IMR-90 (cell line): ENCODE data around the gene SLC8A3. TPM values are rescaled to one million over a fixed set of nuclear protein-coding genes. Genes with fewer than 3 reads are reported as not detected.

ENCODE experiments used
- ATAC-seq: fragments of 200-7000 bp; cut with Tn5 transposase; 2 replicates; pipeline ENCODE4 v1.9.1; 2020; ENCODE audit warnings: low read depth, mild to moderate bottlenecking, moderate library complexity
- BruUV-seq: library from RNA; stranded (reverse); fragments of 400-500 nt; replicated peaks from 2 replicates; lab custom pipeline; 2021; lab: Mats Ljungman, UMichigan
- CTCF ChIA-PET: fragments of 300-600 bp; formaldehyde crosslinking; extraction: SDS; loops from one replicate; lab custom pipeline; 2021; ENCODE audit warnings: antibody characterized with exemption; lab: Yijun Ruan, JAX
- POLR2A ChIA-PET: fragments of 300-600 bp; sonication (Branson Sonifier 250); formaldehyde crosslinking; loops from one replicate; lab custom pipeline; 2022; ENCODE audit warnings: antibody characterized with exemption; ENCODE audit not compliant: unreplicated experiment; lab: Charles Lee
- DNase-seq: peaks from one replicate; pipeline ENCODE4 v3.0.0; 2013
- H2AFZ ChIP-seq: replicated peaks from 2 replicates; pipeline ENCODE3; 2013; ENCODE audit warnings: low read length, mild to moderate bottlenecking; ENCODE audit not compliant: poor library complexity
- H2AK5ac ChIP-seq: 2 replicates; pipeline ENCODE4 v1.6.1; 2013; ENCODE audit warnings: low read depth, low read length, inconsistent platforms
- H2AK9ac ChIP-seq: replicated peaks from 2 replicates; pipeline ENCODE3; 2013; ENCODE audit warnings: mild to moderate bottlenecking, low read depth, low read length, moderate library complexity; ENCODE audit not compliant: poor library complexity
- H2BK120ac ChIP-seq: 2 replicates; pipeline ENCODE4 v1.6.1; 2013; ENCODE audit warnings: low read depth, low read length, inconsistent platforms
- H2BK15ac ChIP-seq: 3 replicates; pipeline ENCODE4 v1.6.1; 2013; ENCODE audit warnings: low read depth, low read length, inconsistent platforms
- H2BK20ac ChIP-seq: 2 replicates; pipeline ENCODE4 v1.6.1; 2013; ENCODE audit warnings: low read depth, mild to moderate bottlenecking, inconsistent platforms, low read length, moderate library complexity
- H2BK5ac ChIP-seq: 2 replicates; pipeline ENCODE4 v1.6.1; 2013; ENCODE audit warnings: mild to moderate bottlenecking, low read depth, low read length, inconsistent platforms; ENCODE audit not compliant: poor library complexity, severe bottlenecking
- H3K14ac ChIP-seq: replicated peaks from 2 replicates; pipeline ENCODE4 v1.6.1; 2013; ENCODE audit warnings: low read depth, low read length, inconsistent platforms
- H3K18ac ChIP-seq: 2 replicates; pipeline ENCODE4 v1.6.1; 2013; ENCODE audit warnings: low read depth, low read length, control low read depth
- H3K23ac ChIP-seq: 2 replicates; pipeline ENCODE4 v1.6.1; 2013; ENCODE audit warnings: low read depth, low read length, inconsistent platforms
- H3K27ac ChIP-seq: 2 replicates; pipeline ENCODE4 v1.5.1; 2013; ENCODE audit warnings: mild to moderate bottlenecking, control low read depth, low read length; ENCODE audit not compliant: insufficient read depth
- H3K27me3 ChIP-seq: 2 replicates; pipeline ENCODE4 v1.6.1; 2013; ENCODE audit warnings: low read length; ENCODE audit not compliant: control insufficient read depth, insufficient read depth
- H3K36me3 ChIP-seq: 2 replicates; pipeline ENCODE4 v1.6.1; 2013; ENCODE audit warnings: low read length, mixed read lengths; ENCODE audit not compliant: control insufficient read depth, insufficient read depth
- H3K4ac ChIP-seq: 2 replicates; pipeline ENCODE4 v1.6.1; 2013; ENCODE audit warnings: low read depth, low read length, inconsistent platforms
- H3K4me1 ChIP-seq: 2 replicates; pipeline ENCODE4 v1.6.1; 2013; ENCODE audit warnings: low read length, mixed read lengths; ENCODE audit not compliant: control insufficient read depth, insufficient read depth
- H3K4me2 ChIP-seq: 2 replicates; pipeline ENCODE4 v1.6.1; 2013; ENCODE audit warnings: low read depth, mild to moderate bottlenecking, control low read depth, low read length, moderate library complexity
- H3K4me3 ChIP-seq: 2 replicates; pipeline ENCODE4 v1.5.1; 2013; ENCODE audit warnings: low read depth, mild to moderate bottlenecking, control low read depth, low read length, moderate library complexity; ENCODE audit not compliant: insufficient read depth
- H3K56ac ChIP-seq: 2 replicates; pipeline ENCODE4 v1.6.1; 2013; ENCODE audit warnings: low read length, inconsistent platforms; ENCODE audit not compliant: insufficient read depth; ENCODE audit errors: extremely low read depth
- H3K79me1 ChIP-seq, 2 experiments: 2 replicates each; pipeline ENCODE4 v1.6.1; 2013; ENCODE audit warnings: low read length in 2 of 2, inconsistent platforms in 1 of 2, low read depth in 1 of 2
- H3K9ac ChIP-seq: 2 replicates; pipeline ENCODE4 v1.6.1; 2013; ENCODE audit warnings: low read depth, low read length, control low read depth
- H3K9me1 ChIP-seq: 2 replicates; pipeline ENCODE4 v1.6.1; 2013; ENCODE audit warnings: low read length, inconsistent platforms; ENCODE audit not compliant: insufficient read depth
- H3K9me3 ChIP-seq: 2 replicates; pipeline ENCODE4 v1.6.1; 2013; ENCODE audit warnings: low read length; ENCODE audit not compliant: control insufficient read depth, insufficient read depth
- H4K20me1 ChIP-seq: 2 replicates; pipeline ENCODE4 v1.6.1; 2013; ENCODE audit warnings: low read length, inconsistent platforms; ENCODE audit not compliant: insufficient read depth
- H4K5ac ChIP-seq: 2 replicates; pipeline ENCODE4 v1.6.1; 2013; ENCODE audit warnings: mild to moderate bottlenecking, low read depth, low read length, control low read depth
- H4K8ac ChIP-seq, 2 experiments: 2 replicates each; pipeline ENCODE4 v1.6.1; 2013; ENCODE audit warnings: low read depth in 2 of 2, low read length in 2 of 2, control low read depth in 1 of 2, inconsistent platforms in 1 of 2
- H4K91ac ChIP-seq: 2 replicates; pipeline ENCODE4 v1.6.1; 2013; ENCODE audit warnings: low read depth, low read length, inconsistent platforms; ENCODE audit not compliant: insufficient read depth
- CEBPB ChIP-seq: IDR thresholded peaks from 2 replicates; pipeline ENCODE4 v1.6.1; 2012; ENCODE audit warnings: low read depth, low read length, improper control_type of control experiment
- POLR2A ChIP-seq: IDR thresholded peaks from 2 replicates; pipeline ENCODE4 v1.6.1; 2012; ENCODE audit warnings: mild to moderate bottlenecking, low read depth, low read length
- WGBS, 2 experiments: methylation state at CpG; one replicate each; pipeline versions ENCODE4 v1.1.5 to v1.1.7; 2013; ENCODE audit warnings: missing lambda C conversion rate in 2 of 2; ENCODE audit not compliant: insufficient read length in 1 of 2; ENCODE audit errors: extremely low coverage in 2 of 2; 5-methylcytosine and 5-hydroxymethylcytosine counted together
- dilution Hi-C: fragments of 300-500 bp; cut with HindIII; formaldehyde crosslinking; loops from one replicate; pipeline ENCODE4 v1.14.3; 2018; ENCODE audit warnings: low sequenced_read_pairs; ENCODE audit not compliant: unreplicated experiment
- in situ Hi-C: fragments of 300-500 bp; cut with MboI; formaldehyde crosslinking; loops from 3 replicates; pipeline ENCODE4 v1.14.3; 2019; ENCODE audit warnings: low sequenced_read_pairs, inconsistent platforms, mixed read lengths
- intact Hi-C: fragments of 100-400 bp; cut with micrococcal nuclease; formaldehyde crosslinking; loops from 2 replicates; pipeline ENCODE4 v1.10.0; 2022
- polyA plus RNA-seq, 3 experiments: library from polyadenylated mRNA; depleted of rRNA; stranded (reverse); fragments of >200 nt; gene quantifications; 2 replicates each; pipeline ENCODE4 v1.2.3, GENCODE V29; 2012; ENCODE audit warnings: low replicate concordance in 1 of 3
- total RNA-seq: library from RNA; depleted of rRNA; stranded (reverse); fragments of >200 nt; gene quantifications from 2 replicates; pipeline ENCODE4 v1.2.3, GENCODE V29; 2012

The SLC8A3 gene
- total and polyA plus RNA-seq, 2 of the 4 experiments (the other 2 are of a cell fraction): under 0.01 TPM; not detected in 1

GRCh38 chr14:70098250-70098809 is 90.4 kb downstream of the SLC8A3 start:
- no peak overlapping the region for H4K8ac ChIP-seq
- H3K27me3 ChIP-seq: peaks cover 7% of the 10 kb centered on the region
- no peak overlapping the region for H2AK5ac ChIP-seq
- in situ Hi-C loops (loop anchor here (10.0 kb wide), 1 partner anchor 216 kb away; no protein-coding TSS in a partner anchor), dilution Hi-C loops (no loop called here), intact Hi-C loops (loop anchor here (10.0 kb wide), 1 partner anchor 616 kb away; no protein-coding TSS in a partner anchor)
- no peak overlapping the region for H3K4ac ChIP-seq
- WGBS, 2 experiments: no CpG with 5 or more reads among the region's 6 CpGs
- H3K36me3 ChIP-seq: no peaks in the 10 kb centered on the region
- no peaks in the 10 kb centered on the region for H3K4me1 ChIP-seq
- no peaks in the 10 kb centered on the region for H3K9me1 ChIP-seq
- no peak overlapping the region for H4K5ac ChIP-seq
- ChIA-PET CTCF (interaction anchor here (2.1 kb wide), 1 partner anchor 11 kb away, joined by 5 read pairs; no protein-coding TSS in a partner anchor), POLR2A (no interaction called here)
- no peak overlapping the region for H3K14ac ChIP-seq
- H3K79me1 ChIP-seq: no peaks in the 10 kb centered on the region
- no peak overlapping the region for H2BK120ac ChIP-seq
- H2AFZ ChIP-seq: no peak overlapping the region
- H2BK15ac ChIP-seq: no peak overlapping the region
- H2AK9ac ChIP-seq: no peak overlapping the region
- no peak overlapping the region for H3K9ac ChIP-seq
- H3K9me3 ChIP-seq: no peaks in the 10 kb centered on the region
- no peaks in the 10 kb centered on the region for H4K20me1 ChIP-seq
- H3K27ac ChIP-seq: no peak overlapping the region
- H3K4me3 ChIP-seq: no peak overlapping the region
- no peak overlapping the region for H3K56ac ChIP-seq
- H3K23ac ChIP-seq: no peak overlapping the region
- no peak for DNase-seq
- H2BK5ac ChIP-seq: no peak overlapping the region
- H3K18ac ChIP-seq: no peak overlapping the region
- BruUV-seq: no TSS peak
- H4K91ac ChIP-seq: no peak overlapping the region
- no peak overlapping the region for H2BK20ac ChIP-seq
- peak; percentile 35; the same call in 1 of the 2 replicates for TF ChIP-seq CEBPB
- no peak for TF ChIP-seq POLR2A
- ATAC-seq: no peak
- H3K4me2 ChIP-seq: no peak overlapping the region
